GM19043 (cell line): ENCODE data around the gene MTRFR.
A peak's percentile ranks its signal among the peaks of the same experiment; 100 is the strongest.

Experiments used
- ATAC-seq: cut with Tn5 transposase; IDR thresholded peaks from one replicate; pipeline ENCODE4 v1.9.1; 2021; ENCODE audit warnings: low read depth; ENCODE audit not compliant: unreplicated experiment

MTRFR gene

GRCh38 chr12:123269896-123270213 lies 36.6 kb downstream of the MTRFR start:
- no peak for ATAC-seq

GRCh38 chr12:123270214-123271000 lies 37.2 kb downstream of the MTRFR start:
- ATAC-seq, result no peak

DNA sequence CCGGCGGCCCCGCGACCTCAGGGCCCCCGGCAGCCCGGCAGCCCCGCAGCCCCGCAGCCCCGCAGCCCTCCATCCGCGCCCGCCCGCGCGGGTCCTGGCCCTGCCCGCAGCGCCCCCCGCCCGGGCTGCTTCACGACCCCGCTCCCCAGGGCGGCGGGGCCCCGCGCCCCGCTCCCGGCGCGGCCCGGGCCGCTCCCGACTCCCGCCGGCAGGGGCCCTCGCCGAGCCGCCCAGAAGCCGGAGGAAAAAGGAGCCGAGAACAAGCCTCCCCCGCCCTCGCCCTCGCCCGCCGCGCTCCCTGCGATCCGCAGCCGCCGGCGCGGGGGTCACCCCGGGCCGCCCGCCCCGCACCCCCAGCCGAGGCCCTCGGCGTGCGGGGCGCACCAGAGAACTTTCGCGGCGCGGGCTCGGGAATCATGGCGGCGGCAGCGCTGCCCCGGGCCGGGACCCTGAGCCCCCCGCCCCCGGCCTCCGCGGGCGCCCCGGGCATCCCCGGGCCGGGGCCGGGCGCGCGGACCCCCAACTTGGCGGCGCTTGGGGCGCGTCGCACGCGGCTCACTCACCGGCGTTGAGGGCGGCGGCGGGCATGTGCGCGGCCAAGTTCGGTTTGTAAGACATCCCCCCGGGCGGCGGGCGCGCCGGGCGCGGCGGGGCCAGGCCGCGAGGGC lies 37.9 kb downstream of the MTRFR start:
- ATAC-seq, result peak; percentile 38

DNA sequence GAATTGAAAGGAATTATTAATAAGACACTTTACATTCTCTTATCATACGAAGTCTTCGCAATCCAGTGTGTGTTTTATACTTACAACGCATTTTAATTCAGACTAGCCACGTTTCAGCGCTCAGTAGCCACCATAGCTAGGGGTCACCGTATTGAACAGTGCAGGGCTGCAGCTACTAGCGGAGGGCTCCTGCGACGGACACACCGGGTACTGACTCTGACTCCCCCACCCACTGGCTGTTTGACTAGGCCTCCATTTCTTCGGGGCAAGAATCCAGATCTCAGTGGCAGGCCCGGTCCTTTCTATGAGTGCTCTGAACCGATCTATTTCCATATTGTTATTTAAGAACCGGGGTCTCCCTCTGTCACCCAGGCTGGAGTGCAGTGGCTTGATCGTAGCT lies 39.9 kb downstream of the MTRFR start:
- ATAC-seq, result no peak

DNA sequence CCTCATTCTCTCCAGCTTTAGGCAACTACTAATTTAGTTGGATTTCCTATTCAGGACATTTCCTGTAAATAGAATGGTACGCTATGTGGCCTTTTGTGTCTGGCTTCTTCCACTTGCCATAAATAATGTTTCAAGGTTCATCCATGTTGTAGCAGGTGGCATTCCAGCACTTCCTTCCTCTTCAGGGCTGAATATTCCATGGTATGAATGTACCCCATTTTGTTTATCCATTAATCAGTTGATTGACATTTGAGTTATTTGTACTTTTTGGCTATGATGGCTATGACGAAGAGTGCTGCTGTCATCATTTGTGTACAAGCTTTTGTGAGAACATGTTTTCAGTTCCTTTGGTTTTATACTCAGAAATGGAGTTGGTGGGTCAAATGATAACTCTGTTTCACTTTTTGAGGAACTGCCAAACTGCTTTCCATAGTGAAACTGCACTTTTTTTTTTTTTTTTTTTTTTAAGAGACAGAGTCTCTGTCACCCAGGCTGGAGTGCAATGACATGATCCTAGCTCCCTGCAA lies 44.9 kb downstream of the MTRFR start:
- ATAC-seq, result peak; percentile 91

- no peak for ATAC-seq
Measured at GRCh38 chr12:123280971-123281370, 47.7 kb downstream of the MTRFR start.

DNA sequence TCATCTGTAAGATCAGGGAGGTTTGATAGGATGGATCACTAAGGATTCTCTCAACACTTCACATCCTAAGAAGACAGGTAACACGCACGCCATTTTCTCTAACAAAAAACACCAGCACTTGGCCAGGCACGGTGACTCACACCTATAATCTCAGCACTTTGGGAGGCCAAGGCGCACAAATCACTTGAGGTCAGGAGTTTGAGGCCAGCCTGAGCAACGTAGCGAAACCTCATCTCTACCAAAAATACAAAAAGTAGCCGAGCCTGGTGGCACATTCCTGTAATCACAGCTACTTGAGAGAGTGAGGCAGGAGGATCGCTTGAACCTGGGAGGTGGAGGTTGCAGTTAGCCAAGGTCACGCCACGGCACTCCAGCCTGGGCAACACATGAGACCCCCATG lies 48.9 kb downstream of the MTRFR start:
- no peak for ATAC-seq

GRCh38 chr12:123283461-123283860 lies 50.2 kb downstream of the MTRFR start:
- ATAC-seq, result no peak

GRCh38 chr12:123284669-123285068 lies 51.4 kb downstream of the MTRFR start:
- ATAC-seq, result no peak

DNA sequence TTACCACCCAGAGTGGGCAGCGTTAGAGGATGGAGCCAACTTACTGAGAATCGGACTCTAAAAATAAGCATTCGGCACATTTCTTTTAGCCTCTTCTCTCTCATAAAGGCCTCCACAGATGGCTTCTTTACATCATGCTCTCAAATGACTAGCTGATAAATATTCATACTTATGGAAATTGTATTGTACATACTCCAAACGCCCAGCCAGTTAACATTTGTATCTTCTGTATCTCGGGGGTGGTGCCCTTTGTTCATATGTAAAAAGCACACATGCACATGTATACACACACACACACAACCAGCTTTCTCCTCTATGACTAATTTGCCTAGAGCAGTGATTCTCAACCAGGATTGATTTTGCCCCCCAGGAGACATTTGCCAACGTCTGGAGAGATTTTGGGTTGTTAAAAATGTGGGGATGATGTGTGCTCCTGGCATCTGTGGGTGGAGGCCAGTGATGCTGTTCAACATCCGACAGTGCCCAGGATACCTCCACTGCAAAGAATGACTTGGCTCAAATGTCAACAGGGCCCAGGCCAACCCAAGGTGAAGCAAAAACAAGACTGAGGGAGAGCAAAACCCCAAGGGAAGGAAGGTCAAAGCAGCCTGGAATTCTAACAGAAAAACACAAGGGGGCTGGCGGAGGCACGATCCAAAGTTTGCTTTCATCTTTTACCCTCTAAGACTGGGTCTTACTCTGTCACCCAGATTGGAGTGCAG lies 53.6 kb downstream of the MTRFR start:
- ATAC-seq, result no peak

- no peak for ATAC-seq
Measured at GRCh38 chr12:123288751-123289346, 55.6 kb downstream of the MTRFR start.

GRCh38 chr12:123289911-123290310 lies 56.7 kb downstream of the MTRFR start:
- ATAC-seq, result no peak

DNA sequence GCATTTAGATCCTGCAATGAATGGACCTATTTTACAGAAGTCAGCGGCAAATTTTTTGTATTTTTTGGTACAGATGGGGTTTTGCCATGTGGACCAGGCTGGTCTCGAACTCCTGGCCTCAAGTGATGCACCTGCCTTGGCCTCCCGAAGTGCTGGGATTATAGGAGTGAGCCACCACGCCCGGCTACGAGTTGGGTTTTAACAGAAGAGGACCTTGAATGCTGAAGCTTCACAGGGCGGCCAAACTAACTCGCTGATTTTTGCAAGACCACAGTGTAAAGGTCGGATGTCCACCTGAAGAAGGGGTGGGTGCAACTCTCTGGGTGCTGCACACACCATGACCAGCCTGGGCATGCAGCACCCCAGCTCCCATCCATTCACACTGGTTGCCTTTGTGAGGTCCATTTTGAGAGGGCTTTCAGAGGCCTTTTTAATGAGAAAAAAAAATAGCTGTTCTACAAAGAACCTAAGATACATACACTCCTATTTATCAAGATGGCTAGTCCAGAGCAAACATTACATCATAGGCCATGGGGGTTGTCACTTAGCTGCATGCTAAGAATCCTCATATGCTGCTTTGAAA lies 60.0 kb downstream of the MTRFR start:
- ATAC-seq, result no peak

GRCh38 chr12:123305136-123305535 lies 71.9 kb downstream of the MTRFR start:
- no peak for ATAC-seq

GRCh38 chr12:123306200-123306599 lies 73.0 kb downstream of the MTRFR start:
- no peak for ATAC-seq
